Kidney glomerular epithelial cell (primary cell): ENCODE data around the gene FBLN2.

ENCODE experiments used
- DNase-seq: peaks from one replicate; lab custom pipeline; 2025; lab: John Stamatoyannopoulos, UW

The FBLN2 gene

GRCh38 chr3:13582366-13583250 is 33.7 kb downstream of the FBLN2 start:
- DNase-seq = no peak

- DNase-seq = no peak
Measured at GRCh38 chr3:13583251-13584180, 34.6 kb downstream of the FBLN2 start.

- DNase-seq = no peak
Measured at GRCh38 chr3:13584427-13584891, 35.5 kb downstream of the FBLN2 start.

- no peak for DNase-seq
Measured at GRCh38 chr3:13584901-13585300, 36.0 kb downstream of the FBLN2 start.

GRCh38 chr3:13587442-13587841 is 38.5 kb downstream of the FBLN2 start:
- no peak for DNase-seq

- no peak for DNase-seq
Measured at GRCh38 chr3:13588221-13588701, 39.3 kb downstream of the FBLN2 start.

- no peak for DNase-seq
Measured at GRCh38 chr3:13588993-13589392, 40.1 kb downstream of the FBLN2 start.

GRCh38 chr3:13590841-13591520 is 42.1 kb downstream of the FBLN2 start:
- no peak for DNase-seq

GRCh38 chr3:13593615-13594014 is 44.7 kb downstream of the FBLN2 start:
- no peak for DNase-seq

- no peak for DNase-seq
Measured at GRCh38 chr3:13594146-13594545, 45.2 kb downstream of the FBLN2 start.

- DNase-seq = no peak
Measured at GRCh38 chr3:13594991-13595421, 46.1 kb downstream of the FBLN2 start.

- no peak for DNase-seq
Measured at GRCh38 chr3:13595485-13595884, 46.6 kb downstream of the FBLN2 start.

- no peak for DNase-seq
Measured at GRCh38 chr3:13596426-13597205, 47.7 kb downstream of the FBLN2 start.

GRCh38 chr3:13597661-13598060 is 48.7 kb downstream of the FBLN2 start:
- no peak for DNase-seq

- no peak for DNase-seq
Measured at GRCh38 chr3:13598201-13598600, 49.3 kb downstream of the FBLN2 start.

- no peak for DNase-seq
Measured at GRCh38 chr3:13598926-13599886, 50.3 kb downstream of the FBLN2 start.

GRCh38 chr3:13599887-13600450 is 51.0 kb downstream of the FBLN2 start:
- no peak for DNase-seq

GRCh38 chr3:13600950-13601691 is 52.2 kb downstream of the FBLN2 start:
- DNase-seq = peak; percentile 70

GRCh38 chr3:13601692-13602080 is 52.8 kb downstream of the FBLN2 start:
- DNase-seq = no peak
